Measurements from ENCODE around the gene P3H1.
"Not testable (repeated sequence)": the region's sequence is repeated elsewhere in the genome, so short reads cannot be mapped to it uniquely, and the experiment has no call there.

P3H1 gene

DNA sequence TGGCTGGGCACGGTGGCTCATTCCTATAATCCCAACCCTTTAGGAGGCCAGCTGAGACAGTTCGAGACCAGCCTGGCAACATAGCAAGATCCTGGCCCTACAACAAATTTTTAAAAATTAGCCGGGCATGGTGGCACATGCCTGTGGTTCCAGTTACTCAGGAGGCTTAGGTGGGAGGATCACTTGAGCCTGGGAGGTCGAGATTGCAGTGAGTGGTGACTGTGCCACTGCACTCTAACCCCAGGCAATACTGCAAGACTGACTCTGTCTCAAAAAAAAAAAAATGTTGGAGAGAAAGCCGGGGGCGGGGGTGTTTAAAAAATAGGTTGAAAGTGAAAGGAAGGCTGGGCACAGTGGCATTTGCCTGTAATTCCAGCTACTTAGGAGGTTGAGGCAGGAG lies 43.3 kb downstream of the P3H1 start:
- no peak for DNase-seq

DNA sequence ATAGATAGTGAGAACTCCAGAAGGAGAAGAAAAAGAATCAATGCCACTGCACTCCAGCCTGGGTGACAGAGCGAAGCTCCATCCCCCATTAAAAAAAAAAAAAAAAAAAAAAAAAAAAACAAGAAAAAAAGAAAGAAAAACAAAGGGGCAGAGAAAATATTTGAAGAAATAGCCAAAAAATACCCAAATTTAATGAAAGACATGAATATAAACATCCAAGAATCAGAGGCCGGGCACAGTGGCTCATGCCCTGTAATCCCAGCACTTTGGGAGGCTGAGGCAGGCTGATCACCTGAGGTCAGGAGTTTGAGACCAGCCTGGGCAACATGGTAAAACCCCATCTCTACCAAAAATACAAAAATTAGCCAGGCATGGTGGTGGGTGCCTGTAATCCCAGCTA lies 44.4 kb downstream of the P3H1 start:
- DNase-seq, result not testable (repeated sequence)

DNA sequence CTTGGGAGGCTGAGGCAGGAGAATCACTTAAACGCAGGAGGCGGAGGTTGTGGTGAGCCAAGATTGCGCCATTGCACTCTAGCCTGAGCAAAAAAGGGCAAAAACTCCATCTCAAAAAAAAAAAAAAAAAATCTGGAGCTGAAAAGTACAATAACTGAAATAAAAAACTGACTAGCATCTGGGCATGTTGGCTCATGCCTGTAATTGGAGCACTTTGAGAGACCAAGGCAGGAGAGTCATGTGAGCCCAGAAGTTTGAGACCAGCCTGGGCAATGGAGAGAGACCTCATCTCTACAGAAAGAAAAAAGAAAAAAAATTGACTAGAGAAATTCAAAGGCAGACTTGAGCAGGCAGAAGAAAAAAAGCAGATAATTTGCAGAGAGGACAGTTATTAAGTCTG lies 44.9 kb downstream of the P3H1 start:
- no peak for DNase-seq

DNA sequence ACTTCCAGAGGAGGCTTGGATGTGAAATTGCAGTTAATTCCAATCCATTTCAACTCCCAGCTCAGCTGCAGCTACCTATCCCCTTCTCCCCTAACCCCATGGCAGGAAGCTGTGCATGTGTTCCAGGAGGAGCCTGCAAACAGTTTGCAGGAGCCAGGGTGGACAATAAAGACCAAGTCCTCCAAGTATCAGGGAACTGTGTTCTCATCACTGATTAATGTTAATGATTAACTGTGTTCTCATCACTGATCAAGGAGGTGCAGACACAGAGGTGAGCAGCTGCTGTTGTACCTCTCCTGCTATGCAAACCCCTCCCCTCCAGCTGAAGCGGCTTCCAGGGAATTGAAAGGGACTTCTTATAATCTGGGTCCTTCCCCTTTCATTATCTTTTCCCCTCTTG lies 46.0 kb downstream of the P3H1 start:
- DNase-seq, result no peak

DNA sequence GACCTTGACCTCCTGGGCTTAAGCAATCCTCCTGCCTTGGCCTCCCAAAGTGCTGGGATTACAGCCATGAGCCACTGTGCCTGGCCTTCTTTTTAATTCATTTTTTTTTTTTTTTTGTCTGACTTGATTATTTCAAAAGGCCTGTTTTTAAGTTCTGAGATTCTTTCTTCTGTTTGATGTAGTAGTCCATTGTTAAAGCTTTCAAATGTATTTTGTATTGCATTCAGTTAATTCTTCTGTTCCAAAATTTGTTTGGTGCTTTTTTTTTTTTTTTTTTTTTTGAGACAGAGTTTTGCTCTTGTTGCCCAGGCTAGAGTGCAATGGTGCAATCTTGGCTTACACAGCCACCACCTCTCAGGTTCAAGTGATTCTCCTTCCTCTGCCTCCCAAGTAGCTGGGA lies 52.4 kb downstream of the P3H1 start:
- DNase-seq, result not testable (repeated sequence)

DNA sequence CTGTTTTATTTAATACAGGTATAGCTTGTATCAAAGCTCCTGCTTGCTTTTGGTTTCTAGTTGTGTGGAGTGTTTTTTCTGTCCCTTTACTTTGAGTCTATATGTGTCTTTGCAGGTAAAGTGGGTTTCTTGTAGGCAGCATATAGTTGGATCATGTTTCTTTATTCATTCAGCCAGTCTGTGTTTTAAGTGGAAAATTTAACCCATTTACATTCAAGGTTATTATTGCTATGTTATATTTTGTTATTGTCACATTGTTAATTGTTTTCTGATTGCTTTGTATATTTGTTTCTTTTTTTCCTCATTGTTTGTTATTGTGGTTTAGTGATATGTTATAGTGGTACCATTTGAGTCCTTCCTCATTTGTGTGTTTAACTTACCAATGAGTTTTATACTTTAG lies 53.5 kb downstream of the P3H1 start:
- no peak for DNase-seq

DNA sequence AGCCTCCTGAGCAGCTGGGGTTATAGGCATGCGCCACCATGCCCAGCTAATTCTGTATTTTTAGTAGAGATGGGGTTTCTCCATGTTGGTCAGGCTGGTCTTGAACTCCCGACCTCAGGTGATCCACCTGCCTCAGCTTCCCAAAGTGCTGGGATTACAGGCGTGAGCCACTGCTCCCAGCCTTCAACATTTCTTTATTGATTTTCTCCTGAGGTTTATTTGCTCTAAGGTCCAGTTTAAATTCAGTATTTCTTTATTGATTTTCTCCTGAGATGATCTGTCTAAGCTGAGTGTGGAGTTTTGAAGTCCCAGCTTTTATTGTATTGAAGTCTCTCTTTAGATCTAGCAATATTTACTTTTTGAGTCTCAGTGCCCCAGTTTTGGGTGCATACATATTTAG lies 54.0 kb downstream of the P3H1 start:
- not testable (repeated sequence) for DNase-seq

DNA sequence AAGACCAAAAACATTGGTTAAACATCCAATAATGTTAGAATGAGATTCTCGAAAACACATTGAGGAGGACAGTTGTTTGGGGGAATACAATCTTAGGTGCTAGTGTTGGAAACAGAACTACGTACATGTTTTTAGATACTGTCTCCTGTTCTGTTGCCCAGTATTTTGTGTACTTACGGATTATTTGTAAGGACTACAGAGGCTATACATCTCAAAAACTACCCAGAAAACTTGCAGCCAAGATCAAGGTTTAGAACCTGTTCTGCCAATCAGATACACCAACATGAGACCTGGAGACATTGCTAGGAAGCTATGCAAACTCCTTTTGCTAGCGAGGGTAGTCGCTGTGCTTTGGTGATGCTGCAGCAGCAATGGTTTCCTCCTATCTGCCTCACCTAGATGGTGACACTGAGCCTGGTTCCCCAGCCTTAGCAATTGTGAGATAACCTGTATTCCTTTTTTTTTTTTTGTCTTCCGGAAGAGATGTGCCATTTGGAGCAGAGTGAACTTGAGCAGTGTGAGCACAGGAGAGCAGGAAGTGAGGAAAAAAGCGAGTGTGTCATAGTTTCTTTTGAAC lies 62.9 kb downstream of the P3H1 start:
- DNase-seq, result no peak

DNA sequence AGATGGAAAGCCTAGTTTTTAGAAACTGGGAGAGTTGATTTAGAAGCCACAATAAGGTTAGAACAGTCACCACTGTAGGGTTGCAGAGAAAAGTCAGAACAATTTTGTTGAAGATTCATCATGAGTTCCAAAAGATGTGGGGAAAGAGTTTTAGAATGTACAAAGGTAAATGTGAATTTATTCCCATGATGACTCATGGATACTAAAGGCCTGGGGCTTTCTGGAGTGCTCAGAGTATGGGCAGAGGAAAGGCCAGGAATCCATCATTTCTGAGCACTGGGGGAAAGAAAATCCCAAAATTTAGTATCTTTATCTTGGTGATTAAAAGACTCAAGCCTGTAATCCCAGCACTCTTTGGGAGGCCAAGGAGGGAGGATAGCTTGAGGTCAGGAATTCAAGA lies 66.8 kb downstream of the P3H1 start:
- DNase-seq, result no peak

DNA sequence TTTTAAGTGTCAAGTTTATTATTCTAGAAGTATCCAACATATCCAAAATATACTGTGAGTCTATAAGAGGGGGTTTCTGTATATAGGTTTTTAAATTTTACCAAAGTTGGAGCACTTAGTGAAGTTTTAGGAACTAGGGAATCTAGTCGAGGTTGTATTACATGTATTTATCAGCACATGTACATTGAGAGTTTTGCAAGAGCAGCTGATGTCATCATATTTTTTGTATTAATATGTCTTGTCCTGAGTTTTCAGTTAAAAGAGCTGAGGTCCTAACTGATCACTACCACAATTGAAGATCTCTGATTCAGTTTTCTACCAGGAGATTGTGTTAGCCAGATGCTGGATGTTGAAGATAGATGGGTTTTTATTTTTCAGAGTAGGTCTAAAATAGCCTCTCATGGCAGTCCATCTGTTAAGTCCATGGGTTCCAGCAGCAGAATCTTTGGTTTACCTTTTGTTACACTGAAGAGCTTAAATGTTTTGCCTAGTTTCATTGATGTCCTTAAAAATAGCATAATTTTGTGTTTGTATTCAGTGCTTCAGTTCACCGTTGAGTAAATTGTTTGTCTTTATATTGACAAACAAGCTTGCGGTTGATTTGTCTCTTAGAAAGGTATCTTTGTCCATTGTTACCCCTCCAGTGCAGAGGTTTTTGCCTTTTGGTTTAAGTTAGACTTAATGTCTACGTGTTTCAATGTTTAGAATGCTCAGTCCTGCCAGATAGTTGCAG lies 68.6 kb downstream of the P3H1 start:
- no peak for DNase-seq

Data from NCI-H187 treated with DMSO at 0.1 percent for 48 hours (cell line).